Measurements from ENCODE around the gene PALM. TPM values are rescaled to one million over a fixed set of nuclear protein-coding genes. Genes with fewer than 3 reads are reported as not detected.
"Not testable (repeated sequence)": the region's sequence is repeated elsewhere in the genome, so short reads cannot be mapped to it uniquely, and the experiment has no call there.

Gene PALM
- polyA plus RNA-seq, 2 of the 4 experiments (the other 2 are of a cell fraction), result 3.0 to 15.7 TPM

DNA sequence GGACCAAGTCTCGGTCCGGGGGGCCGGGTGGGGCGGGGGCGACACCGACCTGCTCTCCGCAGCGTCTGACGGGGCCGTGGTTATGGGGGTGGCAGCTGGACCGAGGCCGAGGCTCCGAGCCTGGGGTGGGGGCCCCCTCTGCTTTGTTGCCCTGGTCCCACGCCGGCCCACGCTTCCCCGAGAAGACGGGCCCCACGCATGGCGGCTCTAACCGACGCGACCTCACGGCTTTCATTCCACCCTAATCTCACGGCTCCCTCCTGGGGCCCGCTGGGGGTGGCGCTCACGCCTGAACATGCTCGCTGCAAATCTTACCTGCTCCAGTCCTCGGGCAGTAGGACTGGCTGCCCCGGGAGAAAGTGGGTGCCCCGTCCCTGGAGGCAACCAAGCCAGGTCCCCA is 27.4 kb downstream of the PALM start:
- no peaks in the 10 kb centered on the region for H3K9me3 ChIP-seq
- POLR2A ChIA-PET, result no interaction called here
- H3K4me3 ChIP-seq, result no peak overlapping the region

DNA sequence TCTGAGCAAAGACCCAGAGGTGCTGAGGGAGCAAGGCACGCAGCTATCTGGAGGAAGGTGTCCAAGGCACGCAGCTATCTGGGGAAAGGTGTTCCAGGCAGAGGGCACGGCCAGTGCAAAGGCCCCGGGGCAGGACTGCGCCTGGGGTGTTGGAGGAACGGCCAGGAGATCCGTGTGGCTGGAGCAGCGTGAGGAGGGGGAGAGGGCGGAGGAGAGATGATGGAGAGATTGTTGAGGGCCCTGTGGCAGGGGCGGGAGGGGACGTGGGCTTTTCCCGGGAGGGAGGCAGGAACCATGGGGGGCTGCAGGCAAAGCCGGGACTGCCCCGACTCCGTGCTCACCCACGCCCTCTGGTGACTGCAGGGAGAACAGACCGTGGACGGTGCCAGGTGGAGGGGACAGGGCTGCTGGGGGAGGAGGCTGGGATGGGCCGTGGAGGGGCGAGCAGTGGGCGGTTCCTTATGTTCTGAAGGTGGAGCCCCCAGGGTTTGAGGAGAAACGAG is 28.9 kb downstream of the PALM start:
- no peak for FAIRE-seq
- WGBS (ENCODE audit: missing lambda C conversion rate), result 54% methylated on average over 22 of the region's 22 CpGs
- TF ChIP-seq SMC3 (IDR thresholded peaks at IDR 0.05), result peak; percentile 43; the same call in 2 of the 3 replicates
- TF ChIP-seq, protein P1, sequence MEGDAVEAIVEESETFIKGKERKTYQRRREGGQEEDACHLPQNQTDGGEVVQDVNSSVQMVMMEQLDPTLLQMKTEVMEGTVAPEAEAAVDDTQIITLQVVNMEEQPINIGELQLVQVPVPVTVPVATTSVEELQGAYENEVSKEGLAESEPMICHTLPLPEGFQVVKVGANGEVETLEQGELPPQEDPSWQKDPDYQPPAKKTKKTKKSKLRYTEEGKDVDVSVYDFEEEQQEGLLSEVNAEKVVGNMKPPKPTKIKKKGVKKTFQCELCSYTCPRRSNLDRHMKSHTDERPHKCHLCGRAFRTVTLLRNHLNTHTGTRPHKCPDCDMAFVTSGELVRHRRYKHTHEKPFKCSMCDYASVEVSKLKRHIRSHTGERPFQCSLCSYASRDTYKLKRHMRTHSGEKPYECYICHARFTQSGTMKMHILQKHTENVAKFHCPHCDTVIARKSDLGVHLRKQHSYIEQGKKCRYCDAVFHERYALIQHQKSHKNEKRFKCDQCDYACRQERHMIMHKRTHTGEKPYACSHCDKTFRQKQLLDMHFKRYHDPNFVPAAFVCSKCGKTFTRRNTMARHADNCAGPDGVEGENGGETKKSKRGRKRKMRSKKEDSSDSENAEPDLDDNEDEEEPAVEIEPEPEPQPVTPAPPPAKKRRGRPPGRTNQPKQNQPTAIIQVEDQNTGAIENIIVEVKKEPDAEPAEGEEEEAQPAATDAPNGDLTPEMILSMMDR (IDR thresholded peaks at IDR 0.05), result peak; percentile 35; the same call in 2 of the 3 replicates
- TF ChIP-seq RFX5 (IDR thresholded peaks at IDR 0.05), result no peak
- peak; percentile 23 to 30; a peak in 1 of 5 replicates for TF ChIP-seq RAD21 (conservative IDR thresholded peaks at IDR 0.05 in 1 of 2, IDR thresholded peaks at IDR 0.05 in 1 of 2)
- H3K4me1 ChIP-seq, result 0 out of 3 replicates have a peak, but pooled peaks cover 4% of the 10 kb centered on the region
- H3K4me3 ChIP-seq, result no peak overlapping the region
- POLR2A ChIA-PET, result no interaction called here
- DNase-seq (ENCODE audit: low read depth in 1 of 2, low spot score in 1 of 2), result peak; percentile 45 to 55
- no peaks in the 10 kb centered on the region for H3K9me3 ChIP-seq
- H3K4me2 ChIP-seq, result no peak overlapping the region
- CTCF ChIA-PET, result interaction anchor here (0.7 to 1.6 kb wide), 11 partner anchors 12 to 153 kb away, joined by 3 to 5 read pairs (median 4); no protein-coding TSS in a partner anchor
- peak; percentile 53 to 79; a peak in 4 of 6 replicates for ATAC-seq
- peak overlapping the region in 1 of 2 experiments; percentile 56; a peak in 2 of 6 replicates for H3K27ac ChIP-seq

More for the DNA sequence above, 27.4 kb downstream of the PALM start:
- 91% methylated on average over 6 of the region's 32 CpGs for WGBS (ENCODE audit: missing lambda C conversion rate)
- no peak for TF ChIP-seq CEBPB (IDR thresholded peaks at IDR 0.05)
- TF ChIP-seq, protein P2, sequence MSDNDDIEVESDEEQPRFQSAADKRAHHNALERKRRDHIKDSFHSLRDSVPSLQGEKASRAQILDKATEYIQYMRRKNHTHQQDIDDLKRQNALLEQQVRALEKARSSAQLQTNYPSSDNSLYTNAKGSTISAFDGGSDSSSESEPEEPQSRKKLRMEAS (IDR thresholded peaks at IDR 0.05), result no peak
- DNase-seq (ENCODE audit: low read depth in 1 of 2, low spot score in 1 of 2) (no peak), FAIRE-seq (no peak), ATAC-seq (no peak)
- Histone ChIP-seq H3K4me1 (0 out of 3 replicates have a peak, but pooled peaks cover 4% of the 10 kb centered on the region), H3K27ac (peak overlapping the region in 1 of 2 experiments; percentile 10; a peak in 1 of 6 replicates), H3K4me2 (no peak overlapping the region)
- CTCF ChIA-PET, result interaction anchor here (1.2 to 1.6 kb wide), 4 partner anchors 9 to 152 kb away, joined by 4 to 5 read pairs (median 4); no protein-coding TSS in a partner anchor

DNA sequence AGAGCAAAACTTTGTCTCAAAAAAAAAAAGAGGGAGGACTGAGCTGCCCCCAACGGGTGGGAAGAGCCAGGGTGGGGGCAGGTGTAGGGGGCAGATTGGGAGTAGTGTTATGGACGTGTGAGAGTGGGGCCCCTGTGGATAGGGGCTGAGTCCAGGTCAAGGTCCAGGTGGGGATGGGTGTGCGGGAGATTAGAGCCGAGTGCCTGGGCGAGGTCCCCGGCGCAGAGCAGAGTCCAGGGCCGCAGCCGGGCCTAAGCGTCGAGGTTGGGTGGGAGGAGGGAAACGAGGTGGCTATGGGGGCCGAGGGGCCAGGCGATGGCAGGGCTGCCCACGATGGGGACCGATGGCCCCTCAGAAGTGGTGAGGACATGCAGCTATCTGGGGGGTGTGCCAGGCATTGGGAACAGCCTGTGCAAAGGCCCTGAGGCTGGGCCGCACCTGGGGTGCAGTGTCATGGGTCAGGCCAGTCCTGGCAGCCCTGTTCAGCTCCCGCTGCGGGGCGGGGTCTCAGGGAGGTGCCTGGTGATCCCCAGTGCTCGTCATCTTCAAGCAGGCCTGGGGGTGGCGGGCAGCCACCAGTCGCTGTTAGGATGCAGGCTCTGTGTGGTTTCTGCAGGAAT is 29.9 kb downstream of the PALM start:
- CTCF ChIA-PET, result interaction anchor here (0.7 to 4.8 kb wide), 5 partner anchors 12 to 75 kb away, joined by 3 to 23 read pairs (median 4); partner anchors contain the start of genes MISP and RNF126
- ATAC-seq (no peak), FAIRE-seq (no peak), DNase-seq (ENCODE audit: low read depth in 1 of 2, low spot score in 1 of 2) (no peak)
- WGBS (ENCODE audit: missing lambda C conversion rate), result 93% methylated on average over 16 of the region's 23 CpGs
- POLR2A ChIA-PET, result no interaction called here
- H3K4me2 ChIP-seq, result no peak overlapping the region
- H3K4me1 ChIP-seq, result 0 out of 3 replicates have a peak, but pooled peaks cover 4% of the 10 kb centered on the region
- no peaks in the 10 kb centered on the region for H3K9me3 ChIP-seq
- TF ChIP-seq POLR2A (IDR thresholded peaks at IDR 0.05; ENCODE audit: low read length) (no peak), CEBPB (IDR thresholded peaks at IDR 0.05) (no peak), JUN (IDR thresholded peaks at IDR 0.05) (no peak)
- H3K27ac ChIP-seq, result peak overlapping the region in 1 of 2 experiments; percentile 56; a peak in 2 of 6 replicates
- no peak overlapping the region for H3K4me3 ChIP-seq

DNA sequence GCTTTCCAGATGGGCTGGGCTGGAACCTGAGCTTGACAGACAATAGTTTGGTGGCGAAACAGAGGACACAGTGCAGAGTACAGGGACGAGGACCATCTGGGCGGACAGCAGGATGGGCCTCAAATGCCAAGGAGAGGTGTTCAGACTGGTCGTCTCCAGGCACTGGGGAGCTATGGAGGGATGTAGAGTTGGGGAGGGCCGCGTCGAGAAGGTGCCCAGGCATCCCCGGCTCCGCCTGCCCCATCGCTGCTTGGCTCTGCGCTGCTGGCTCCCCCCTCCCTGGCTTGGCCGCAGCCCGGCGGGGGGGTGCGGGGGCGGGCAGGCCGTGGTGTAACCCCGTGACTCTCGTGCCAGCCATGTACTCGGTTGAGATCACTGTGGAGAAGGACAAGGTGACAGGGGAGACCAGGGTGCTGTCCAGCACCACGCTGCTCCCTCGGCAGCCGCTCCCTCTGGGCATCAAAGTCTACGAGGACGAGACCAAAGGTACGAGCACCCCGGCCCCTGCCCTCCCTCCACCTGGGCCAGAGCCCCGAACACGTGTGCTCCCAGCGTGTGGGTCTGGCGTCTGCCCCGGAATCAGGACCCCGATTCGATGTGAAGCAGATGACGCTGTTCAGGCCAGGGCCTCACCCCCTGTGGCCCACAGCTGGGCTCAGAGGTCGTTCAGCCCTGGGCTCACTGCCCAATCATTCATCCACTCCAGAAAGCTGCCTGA is 31.4 kb downstream of the PALM start:
- Histone ChIP-seq H3K9me3 (peaks cover 8% of the 10 kb centered on the region; the same call in 2 of the 3 replicates), H3K27ac (peak overlapping the region in 1 of 2 experiments; percentile 52; a peak in 2 of 6 replicates), H3K4me2 (no peak overlapping the region), H3K4me3 (no peak overlapping the region), H3K4me1 (no peaks in the 10 kb centered on the region)
- POLR2A ChIA-PET, result no interaction called here
- TF ChIP-seq ZFP36 (IDR thresholded peaks at IDR 0.05; ENCODE audit: borderline replicate concordance, partially characterized antibody) (peak; percentile 5), RCOR1 (IDR thresholded peaks at IDR 0.05; ENCODE audit: low read depth, low read length) (no peak)
- TF ChIP-seq, protein P3, sequence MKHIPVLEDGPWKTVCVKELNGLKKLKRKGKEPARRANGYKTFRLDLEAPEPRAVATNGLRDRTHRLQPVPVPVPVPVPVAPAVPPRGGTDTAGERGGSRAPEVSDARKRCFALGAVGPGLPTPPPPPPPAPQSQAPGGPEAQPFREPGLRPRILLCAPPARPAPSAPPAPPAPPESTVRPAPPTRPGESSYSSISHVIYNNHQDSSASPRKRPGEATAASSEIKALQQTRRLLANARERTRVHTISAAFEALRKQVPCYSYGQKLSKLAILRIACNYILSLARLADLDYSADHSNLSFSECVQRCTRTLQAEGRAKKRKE (CRISPR knock-in tag; IDR thresholded peaks at IDR 0.05; ENCODE audit: low read depth), result no peak
- FAIRE-seq (no peak), ATAC-seq (no peak), DNase-seq (ENCODE audit: low read depth in 1 of 2, low spot score in 1 of 2) (no peak)
- WGBS (ENCODE audit: missing lambda C conversion rate), result 83% methylated on average over 18 of the region's 36 CpGs
- CTCF ChIA-PET, result interaction anchor here (0.6 to 4.8 kb wide), 7 partner anchors 8 to 77 kb away, joined by 3 to 23 read pairs (median 6); partner anchors contain the start of genes FSTL3, MISP and RNF126

DNA sequence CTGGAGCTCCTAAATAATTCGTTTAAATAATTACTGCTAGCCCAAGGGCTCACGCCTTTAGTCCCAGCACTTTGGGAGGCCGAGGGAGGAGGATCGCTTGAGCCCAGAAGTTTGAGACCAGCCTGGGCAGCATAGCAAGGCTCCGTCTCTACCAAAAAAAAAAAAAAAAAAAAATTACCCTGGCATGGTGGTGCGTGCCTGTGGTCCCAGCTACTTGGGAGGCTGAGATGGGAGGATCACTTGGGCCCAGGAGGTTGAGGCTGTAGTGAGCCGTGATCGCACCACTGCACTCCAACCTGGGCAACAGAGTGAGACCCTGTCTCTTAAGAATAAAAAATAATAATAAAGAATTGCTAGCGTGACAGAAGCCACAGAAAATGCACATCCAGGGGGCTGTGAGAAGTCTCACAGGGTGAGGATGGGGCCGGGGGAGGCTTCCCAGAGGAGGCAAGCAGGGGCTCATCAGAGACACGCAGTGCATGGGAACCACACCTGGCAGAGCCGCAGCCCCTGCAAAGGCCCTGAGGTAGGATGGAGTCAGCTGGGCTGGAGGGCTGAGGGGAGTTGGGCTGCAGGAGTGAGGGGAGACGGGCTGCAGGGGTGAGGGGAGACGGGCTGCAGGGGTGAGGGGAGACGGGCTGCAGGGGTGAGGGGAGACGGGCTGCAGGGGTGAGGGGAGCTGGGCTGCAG is 32.2 kb downstream of the PALM start:
- not testable (repeated sequence) for H3K4me2 ChIP-seq; H3K4me3 ChIP-seq; FAIRE-seq; ATAC-seq; DNase-seq (ENCODE audit: low read depth in 1 of 2, low spot score in 1 of 2); H3K4me1 ChIP-seq; H3K27ac ChIP-seq
- POLR2A ChIA-PET, result interaction anchor here (0.6 to 1.6 kb wide), 3 partner anchors 11 to 65 kb away, joined by 3 to 9 read pairs (median 9); partner anchors contain the start of gene FSTL3
- H3K9me3 ChIP-seq, result peaks cover 12% of the 10 kb centered on the region; the same call in 2 of the 3 replicates
- WGBS (ENCODE audit: missing lambda C conversion rate), result 96% methylated on average over 11 of the region's 16 CpGs
- CTCF ChIA-PET, result interaction anchor here (0.6 to 4.8 kb wide), 10 partner anchors 9 to 78 kb away, joined by 3 to 23 read pairs (median 6); partner anchors contain the start of genes FSTL3, MISP and RNF126

Data from A549 (cell line).